BE2C (cell line): ENCODE data around the gene CCNG1.

ENCODE experiments used
- DNase-seq: peaks from one replicate; pipeline ENCODE4 v3.0.0-alpha.2; 2020
- H3K27me3 ChIP-seq: fragments of 250-450 bp; sonication (Bioruptor Pico); 2 replicates; pipeline ENCODE4 v1.5.1; 2020; ENCODE audit warnings: mild to moderate bottlenecking
- H3K36me3 ChIP-seq: fragments of 250-450 bp; sonication (Bioruptor Pico); 2 replicates; pipeline ENCODE4 v1.5.1; 2020; ENCODE audit warnings: mild to moderate bottlenecking
- H3K4me1 ChIP-seq: fragments of 250-450 bp; sonication (Bioruptor Pico); 2 replicates; pipeline ENCODE4 v1.5.1; 2020
- H3K4me3 ChIP-seq: 2 replicates; pipeline ENCODE4 v1.5.1; 2011; ENCODE audit warnings: low read depth, low read length
- H3K9me3 ChIP-seq: fragments of 250-450 bp; sonication (Bioruptor Pico); 2 replicates; pipeline ENCODE4 v1.5.1; 2020
- CTCF ChIP-seq: IDR thresholded peaks from 2 replicates; pipeline ENCODE4 v1.5.1; 2012; ENCODE audit warnings: mild to moderate bottlenecking, low read depth, low read length

Gene CCNG1

DNA sequence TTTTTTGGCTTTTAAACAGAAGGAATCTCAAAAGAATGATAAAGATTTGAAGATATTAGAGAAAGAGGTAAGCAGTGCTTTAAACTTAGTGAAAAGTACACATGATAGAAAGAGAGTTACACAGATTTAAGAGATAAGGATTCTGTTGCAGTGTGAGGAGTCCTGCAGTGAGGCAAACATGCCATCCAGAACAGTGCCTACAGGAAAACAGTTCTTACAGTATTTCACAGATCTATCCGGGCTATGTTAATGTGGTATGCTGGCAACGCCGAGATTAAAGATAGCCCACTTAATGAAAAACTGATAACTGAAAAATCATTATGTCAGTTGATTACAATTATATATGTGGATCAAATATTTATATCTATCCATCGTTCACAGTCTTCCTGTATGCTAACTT is 30.3 kb downstream of the CCNG1 start:
- Histone ChIP-seq H3K4me1 (0 out of 2 replicates have a peak, but pooled peaks cover 5% of the 10 kb centered on the region), H3K9me3 (no peaks in the 10 kb centered on the region), H3K27me3 (no peaks in the 10 kb centered on the region), H3K36me3 (peaks cover 32% of the 10 kb centered on the region), H3K4me3 (no peak overlapping the region)
- TF ChIP-seq CTCF, result no peak
- no peak for DNase-seq

- TF ChIP-seq CTCF, result no peak; the same call in 1 of the 2 replicates
- no peak for DNase-seq
These were observed 36.3 kb downstream of the CCNG1 start for GRCh38 chr5:163473635-163474243.

GRCh38 chr5:163475411-163475810 is 38.0 kb downstream of the CCNG1 start:
- Histone ChIP-seq H3K4me1 (no peaks in the 10 kb centered on the region), H3K9me3 (no peaks in the 10 kb centered on the region), H3K36me3 (peaks cover 63% of the 10 kb centered on the region), H3K4me3 (no peak overlapping the region), H3K27me3 (no peaks in the 10 kb centered on the region)
- DNase-seq, result no peak
- no peak for TF ChIP-seq CTCF

More at GRCh38 chr5:163473635-163474243, 36.3 kb downstream of the CCNG1 start:
- Histone ChIP-seq H3K9me3 (no peaks in the 10 kb centered on the region), H3K4me3 (no peak overlapping the region), H3K36me3 (peaks cover 63% of the 10 kb centered on the region), H3K27me3 (no peaks in the 10 kb centered on the region), H3K4me1 (no peaks in the 10 kb centered on the region)

DNA sequence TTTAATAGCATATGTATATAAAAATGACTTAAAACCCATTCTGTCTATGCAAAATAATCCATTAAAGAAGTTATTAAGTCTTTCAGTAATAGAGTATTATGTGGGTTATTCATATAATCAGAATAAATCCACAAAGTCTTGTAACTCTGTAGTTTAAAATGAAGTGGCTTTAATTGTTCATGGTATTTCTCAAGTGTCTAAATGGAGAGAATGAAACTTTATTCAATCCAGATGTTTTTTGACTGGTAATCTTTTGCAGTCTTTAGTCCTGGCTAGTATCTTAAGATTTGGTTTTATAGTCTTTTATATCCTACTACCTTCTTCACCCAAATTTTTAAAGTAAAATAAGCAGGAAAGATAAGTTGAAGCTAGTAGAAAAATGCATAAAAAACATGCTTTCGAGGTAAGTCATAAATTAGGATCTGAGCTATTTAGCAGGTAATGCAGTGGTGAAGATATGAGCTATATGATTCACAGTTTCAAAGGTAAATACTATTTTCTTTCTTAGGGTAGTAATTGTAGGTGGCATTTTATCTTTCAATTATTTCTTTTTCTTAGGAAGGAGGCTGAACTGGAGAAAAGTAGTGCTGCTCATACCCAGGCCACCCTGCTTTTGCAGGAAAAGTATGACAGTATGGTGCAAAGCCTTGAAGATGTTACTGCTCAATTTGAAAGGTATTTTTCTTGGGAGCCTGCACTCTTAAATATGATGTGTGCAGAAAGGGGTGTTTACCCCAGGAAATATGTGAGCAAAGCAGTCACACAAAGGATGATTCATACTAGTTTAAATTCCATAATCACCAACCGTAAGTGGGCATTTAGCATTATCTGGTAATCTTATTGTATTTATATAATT is 41.0 kb downstream of the CCNG1 start:
- TF ChIP-seq CTCF, result no peak
- Histone ChIP-seq H3K27me3 (no peaks in the 10 kb centered on the region), H3K9me3 (no peaks in the 10 kb centered on the region), H3K4me1 (no peaks in the 10 kb centered on the region), H3K36me3 (peaks cover 62% of the 10 kb centered on the region), H3K4me3 (no peak overlapping the region)
- no peak for DNase-seq

DNA sequence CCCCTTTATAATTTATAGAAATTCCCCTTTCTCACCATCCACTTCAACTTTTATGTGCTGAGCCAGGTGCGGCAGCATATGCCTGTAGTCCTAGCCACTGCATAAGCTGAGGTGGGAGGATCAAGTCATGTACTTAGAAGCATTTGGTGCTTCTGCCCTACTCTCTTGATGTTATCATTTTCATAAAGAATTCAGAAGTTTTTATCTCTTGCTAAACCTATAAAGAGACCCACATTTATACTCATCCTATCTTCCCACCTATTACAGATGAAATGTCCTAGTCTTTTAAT is 41.5 kb downstream of the CCNG1 start:
- Histone ChIP-seq H3K4me3 (no peak overlapping the region), H3K4me1 (no peaks in the 10 kb centered on the region), H3K36me3 (peaks cover 66% of the 10 kb centered on the region), H3K9me3 (no peaks in the 10 kb centered on the region), H3K27me3 (no peaks in the 10 kb centered on the region)
- no peak for TF ChIP-seq CTCF
- no peak for DNase-seq
